HL-60 (cell line): ENCODE data around the gene GPD2.

Experiments used
- DNase-seq, 2 experiments: peaks; one replicate each; pipeline ENCODE4 v3.0.0-alpha.2; 2010 to 2020; ENCODE audit warnings: low read depth in 1 of 2, low spot score in 1 of 2
- H3K27ac ChIP-seq: fragments of 250-450 bp; sonication (Bioruptor Pico); replicated peaks from 2 replicates; pipeline ENCODE4 v1.5.1; 2020; ENCODE audit warnings: mild to moderate bottlenecking, moderate library complexity
- H3K27me3 ChIP-seq: fragments of 250-450 bp; sonication (Bioruptor Pico); 2 replicates; pipeline ENCODE4 v1.5.1; 2021; ENCODE audit warnings: mild to moderate bottlenecking, moderate library complexity; ENCODE audit not compliant: insufficient read depth, poor library complexity, severe bottlenecking
- H3K4me3 ChIP-seq: replicated peaks from 2 replicates; pipeline ENCODE4 v1.5.1; 2011; ENCODE audit warnings: mild to moderate bottlenecking, control low read depth, low read length; ENCODE audit not compliant: insufficient read depth
- GABPA ChIP-seq: IDR thresholded peaks from 2 replicates; pipeline ENCODE4 v1.6.1; 2012; ENCODE audit warnings: low read depth
- POLR2AphosphoS5 ChIP-seq: IDR thresholded peaks from 2 replicates; pipeline ENCODE4 v1.6.1; 2012; ENCODE audit warnings: low read depth
- SPI1 ChIP-seq: IDR thresholded peaks from 2 replicates; pipeline ENCODE4 v1.6.1; 2012; ENCODE audit warnings: low read depth, mild to moderate bottlenecking, borderline replicate concordance
- TF ChIP-seq, protein P1 (sequence below): IDR thresholded peaks from 2 replicates; pipeline ENCODE4 v1.6.1; 2012; ENCODE audit warnings: low read depth; ENCODE audit not compliant: insufficient replicate concordance
- TF ChIP-seq, protein P2 (sequence below): IDR thresholded peaks from one replicate; pipeline ENCODE4 v1.5.1; 2011; ENCODE audit warnings: low read length, control low read depth, inconsistent platforms; ENCODE audit not compliant: insufficient read depth

Gene GPD2

DNA sequence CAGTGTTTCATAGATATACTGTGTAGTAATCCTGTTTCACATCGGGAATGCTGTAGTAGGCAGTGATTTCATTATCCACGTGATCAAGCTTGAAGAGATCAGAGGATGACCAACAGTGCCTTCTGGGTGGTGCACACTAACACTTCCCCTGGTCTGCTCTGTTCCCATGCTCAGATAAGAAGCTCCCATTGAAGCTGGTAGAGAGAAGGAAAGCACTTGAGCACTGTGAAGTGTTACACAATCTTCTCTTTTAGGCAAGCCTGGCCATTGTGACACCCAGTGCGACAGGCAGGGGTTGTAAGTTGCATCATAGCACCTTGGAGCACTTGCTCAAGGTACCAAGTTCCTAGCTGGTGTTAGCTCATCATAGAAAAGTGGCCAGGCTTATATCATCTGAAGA lies 30.6 kb upstream of the GPD2 start:
- peak; percentile 97 to 98 for DNase-seq
- no peak overlapping the region for H3K27ac ChIP-seq
- TF ChIP-seq, protein P1, sequence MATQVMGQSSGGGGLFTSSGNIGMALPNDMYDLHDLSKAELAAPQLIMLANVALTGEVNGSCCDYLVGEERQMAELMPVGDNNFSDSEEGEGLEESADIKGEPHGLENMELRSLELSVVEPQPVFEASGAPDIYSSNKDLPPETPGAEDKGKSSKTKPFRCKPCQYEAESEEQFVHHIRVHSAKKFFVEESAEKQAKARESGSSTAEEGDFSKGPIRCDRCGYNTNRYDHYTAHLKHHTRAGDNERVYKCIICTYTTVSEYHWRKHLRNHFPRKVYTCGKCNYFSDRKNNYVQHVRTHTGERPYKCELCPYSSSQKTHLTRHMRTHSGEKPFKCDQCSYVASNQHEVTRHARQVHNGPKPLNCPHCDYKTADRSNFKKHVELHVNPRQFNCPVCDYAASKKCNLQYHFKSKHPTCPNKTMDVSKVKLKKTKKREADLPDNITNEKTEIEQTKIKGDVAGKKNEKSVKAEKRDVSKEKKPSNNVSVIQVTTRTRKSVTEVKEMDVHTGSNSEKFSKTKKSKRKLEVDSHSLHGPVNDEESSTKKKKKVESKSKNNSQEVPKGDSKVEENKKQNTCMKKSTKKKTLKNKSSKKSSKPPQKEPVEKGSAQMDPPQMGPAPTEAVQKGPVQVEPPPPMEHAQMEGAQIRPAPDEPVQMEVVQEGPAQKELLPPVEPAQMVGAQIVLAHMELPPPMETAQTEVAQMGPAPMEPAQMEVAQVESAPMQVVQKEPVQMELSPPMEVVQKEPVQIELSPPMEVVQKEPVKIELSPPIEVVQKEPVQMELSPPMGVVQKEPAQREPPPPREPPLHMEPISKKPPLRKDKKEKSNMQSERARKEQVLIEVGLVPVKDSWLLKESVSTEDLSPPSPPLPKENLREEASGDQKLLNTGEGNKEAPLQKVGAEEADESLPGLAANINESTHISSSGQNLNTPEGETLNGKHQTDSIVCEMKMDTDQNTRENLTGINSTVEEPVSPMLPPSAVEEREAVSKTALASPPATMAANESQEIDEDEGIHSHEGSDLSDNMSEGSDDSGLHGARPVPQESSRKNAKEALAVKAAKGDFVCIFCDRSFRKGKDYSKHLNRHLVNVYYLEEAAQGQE: peak; percentile 47
- TF ChIP-seq SPI1 (peak; percentile 49; the same call in 1 of the 2 replicates), GABPA (peak; percentile 59; the same call in 1 of the 2 replicates), POLR2AphosphoS5 (peak; percentile 85)
- TF ChIP-seq, protein P2, sequence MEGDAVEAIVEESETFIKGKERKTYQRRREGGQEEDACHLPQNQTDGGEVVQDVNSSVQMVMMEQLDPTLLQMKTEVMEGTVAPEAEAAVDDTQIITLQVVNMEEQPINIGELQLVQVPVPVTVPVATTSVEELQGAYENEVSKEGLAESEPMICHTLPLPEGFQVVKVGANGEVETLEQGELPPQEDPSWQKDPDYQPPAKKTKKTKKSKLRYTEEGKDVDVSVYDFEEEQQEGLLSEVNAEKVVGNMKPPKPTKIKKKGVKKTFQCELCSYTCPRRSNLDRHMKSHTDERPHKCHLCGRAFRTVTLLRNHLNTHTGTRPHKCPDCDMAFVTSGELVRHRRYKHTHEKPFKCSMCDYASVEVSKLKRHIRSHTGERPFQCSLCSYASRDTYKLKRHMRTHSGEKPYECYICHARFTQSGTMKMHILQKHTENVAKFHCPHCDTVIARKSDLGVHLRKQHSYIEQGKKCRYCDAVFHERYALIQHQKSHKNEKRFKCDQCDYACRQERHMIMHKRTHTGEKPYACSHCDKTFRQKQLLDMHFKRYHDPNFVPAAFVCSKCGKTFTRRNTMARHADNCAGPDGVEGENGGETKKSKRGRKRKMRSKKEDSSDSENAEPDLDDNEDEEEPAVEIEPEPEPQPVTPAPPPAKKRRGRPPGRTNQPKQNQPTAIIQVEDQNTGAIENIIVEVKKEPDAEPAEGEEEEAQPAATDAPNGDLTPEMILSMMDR: no peak
- no peaks in the 10 kb centered on the region for H3K27me3 ChIP-seq
- no peak overlapping the region for H3K4me3 ChIP-seq

DNA sequence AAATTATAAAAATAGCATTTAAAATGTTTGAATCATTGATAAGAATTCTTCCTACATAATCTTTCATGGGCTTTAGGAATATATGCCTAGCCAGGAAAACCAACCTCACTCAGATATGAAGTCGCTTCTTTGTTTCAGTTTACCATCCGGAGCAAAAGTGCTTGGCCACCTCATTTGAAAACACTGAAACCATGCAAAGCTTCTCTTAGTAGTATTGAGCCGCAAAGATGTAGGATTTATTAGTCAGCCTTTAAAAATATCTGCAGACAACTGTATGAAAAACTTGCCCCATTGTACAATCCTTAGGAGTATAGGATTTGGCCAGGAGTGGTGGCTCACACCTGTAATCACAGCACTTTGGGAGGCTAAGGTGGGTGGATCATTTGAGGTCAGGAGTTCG lies 24.3 kb upstream of the GPD2 start:
- Histone ChIP-seq H3K4me3 (no peak overlapping the region), H3K27ac (no peak overlapping the region), H3K27me3 (no peaks in the 10 kb centered on the region)
- DNase-seq: no peak
- TF ChIP-seq, protein P1: no peak
- TF ChIP-seq SPI1 (no peak), GABPA (no peak), POLR2AphosphoS5 (no peak)
- TF ChIP-seq, protein P2: no peak

DNA sequence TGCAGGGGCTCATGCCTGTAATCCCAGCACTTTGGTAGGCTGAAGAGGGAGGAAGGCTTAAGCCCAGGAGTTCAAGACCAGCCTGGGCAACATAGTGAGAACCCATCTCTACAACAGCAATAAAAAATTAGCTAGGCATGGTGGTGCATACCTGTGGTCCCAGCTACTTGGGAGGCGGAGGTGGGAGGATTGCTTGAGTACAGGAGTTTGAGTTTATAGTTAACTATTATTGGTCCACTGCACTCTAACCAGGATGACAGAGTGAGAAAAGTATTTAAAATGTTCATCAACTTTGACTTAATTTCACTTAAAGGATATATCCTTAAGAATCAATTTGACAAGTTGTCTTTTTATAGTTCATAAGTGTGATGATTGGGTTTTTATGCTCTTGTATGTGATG lies 14.3 kb upstream of the GPD2 start:
- H3K4me3 ChIP-seq: no peak overlapping the region
- TF ChIP-seq POLR2AphosphoS5: no peak
- TF ChIP-seq SPI1: no peak
- TF ChIP-seq GABPA: no peak
- TF ChIP-seq, protein P1: no peak
- TF ChIP-seq, protein P2: no peak

More for the DNA sequence above, 14.3 kb upstream of the GPD2 start:
- H3K27me3 ChIP-seq: no peaks in the 10 kb centered on the region
- H3K27ac ChIP-seq: no peak overlapping the region
- no peak for DNase-seq
